ENCODE results near the gene KCNS3. TPM values are rescaled to one million over a fixed set of nuclear protein-coding genes. Genes with fewer than 3 reads are reported as not detected.

The KCNS3 gene
- total and polyA plus RNA-seq, 4 donors = 15.4 to 45.9 (median 20.8) TPM

GRCh38 chr2:17979707-17980106, 101.2 kb downstream of the KCNS3 start:
- H3K9ac ChIP-seq (ENCODE audit: insufficient read depth in 1 of 2, low read length in 2 of 2) = no peak overlapping the region
- H3K36me3 ChIP-seq (ENCODE audit: control insufficient read depth in 4 of 4, insufficient read depth in 4 of 4, low read length in 4 of 4) = no peaks in the 10 kb centered on the region
- peaks cover 0 to 6% (median 0%) of the 10 kb centered on the region in 5 donors for H3K4me1 ChIP-seq (ENCODE audit: control insufficient read depth in 5 of 5, insufficient read depth in 5 of 5, low read length in 5 of 5)
- TF ChIP-seq CTCF (IDR thresholded peaks at IDR 0.05; ENCODE audit: control extremely low read depth, extremely low read depth) = no peak
- ATAC-seq (ENCODE audit: insufficient read depth, low FRiP score) = no peak
- H3K9me3 ChIP-seq (ENCODE audit: control insufficient read depth in 4 of 4, insufficient read depth in 3 of 4, low read length in 3 of 4) = no peaks in the 10 kb centered on the region
- no peak for DNase-seq
- no peak overlapping the region for H3K4me3 ChIP-seq
- H3K27me3 ChIP-seq (ENCODE audit: control insufficient read depth in 3 of 3, insufficient read depth in 3 of 3, low read length in 2 of 3) = no peaks in the 10 kb centered on the region
- H3K27ac ChIP-seq (ENCODE audit: low read depth in 1 of 2, low read length in 1 of 2) = no peak overlapping the region

GRCh38 chr2:17981936-17982335, 103.5 kb downstream of the KCNS3 start:
- 75 to 83% methylated on average over 3 of the region's 3 CpGs for WGBS, 2 donors
- DNase-seq = no peak

More at GRCh38 chr2:17981936-17982335, 103.5 kb downstream of the KCNS3 start:
- H3K4me3 ChIP-seq = no peak overlapping the region
- TF ChIP-seq CTCF (IDR thresholded peaks at IDR 0.05; ENCODE audit: control extremely low read depth, extremely low read depth) = no peak
- no peak for ATAC-seq (ENCODE audit: insufficient read depth, low FRiP score)
- H3K27ac ChIP-seq (ENCODE audit: low read depth in 1 of 2, low read length in 1 of 2) = no peak overlapping the region
- no peak overlapping the region for H3K9ac ChIP-seq (ENCODE audit: insufficient read depth in 1 of 2, low read length in 2 of 2)
- H3K9me3 ChIP-seq (ENCODE audit: control insufficient read depth in 4 of 4, insufficient read depth in 3 of 4, low read length in 3 of 4) = no peaks in the 10 kb centered on the region
- H3K4me1 ChIP-seq (ENCODE audit: control insufficient read depth in 5 of 5, insufficient read depth in 5 of 5, low read length in 5 of 5) = peaks cover 0 to 2% (median 0%) of the 10 kb centered on the region in 5 donors
- H3K36me3 ChIP-seq (ENCODE audit: control insufficient read depth in 4 of 4, insufficient read depth in 4 of 4, low read length in 4 of 4) = no peaks in the 10 kb centered on the region
- no peaks in the 10 kb centered on the region for H3K27me3 ChIP-seq (ENCODE audit: control insufficient read depth in 3 of 3, insufficient read depth in 3 of 3, low read length in 2 of 3)

Other genes starting within 250 kb of the KCNS3 start
- gene SMC6, start 124.9 kb upstream of the KCNS3 start, total RNA-seq = 10 to 100 TPM; 13.8 to 34.8 TPM
- 1 to 10 TPM; 6.9 to 7.4 TPM for gene SMC6, start 124.9 kb upstream of the KCNS3 start, polyA plus RNA-seq
- 10 to 100 TPM in 1 of 2 donors, 1 to 10 TPM in 1; 5.5 to 10.6 TPM for gene GEN1, start 124.5 kb upstream of the KCNS3 start, total RNA-seq
- gene GEN1, start 124.5 kb upstream of the KCNS3 start, polyA plus RNA-seq = 1 to 10 TPM; 1.8 to 2.5 TPM
- gene MSGN1, start 62.2 kb upstream of the KCNS3 start, total RNA-seq = not detected
- gene MSGN1, start 62.2 kb upstream of the KCNS3 start, polyA plus RNA-seq = not detected